H1 (cell line): ENCODE results near the gene CACNA1D. TPM values are rescaled to one million over a fixed set of nuclear protein-coding genes. Genes with fewer than 3 reads are reported as not detected.

Experiments
- CTCF ChIA-PET: fragments of 300-600 bp; sonication (Branson Sonifier 250); formaldehyde crosslinking; loops from one replicate; lab custom pipeline; 2021; ENCODE audit not compliant: partially characterized antibody; lab: Charles Lee
- POLR2A ChIA-PET: fragments of 300-600 bp; sonication (Branson Sonifier 250); formaldehyde crosslinking; loops from one replicate; lab custom pipeline; 2021; ENCODE audit warnings: inconsistent platforms; ENCODE audit not compliant: partially characterized antibody; lab: Charles Lee
- DNase-seq, 2 experiments: peaks; one replicate each; pipeline versions ENCODE4 v3.0.0 to v3.0.0-alpha.2; 2010 to 2022; ENCODE audit warnings: low spot score in 2 of 2, low read depth in 1 of 2, mixed read lengths in 1 of 2
- FAIRE-seq: peaks from 2 replicates; lab custom pipeline; 2011; peaks lifted over from hg19 to GRCh38; lab: Jason Lieb, UNC
- H2AFZ ChIP-seq: 2 replicates; pipeline ENCODE4 v1.8.1; 2012; ENCODE audit warnings: low read length, inconsistent platforms
- H2AK5ac ChIP-seq: 2 replicates; pipeline ENCODE4 v1.6.1; 2013; ENCODE audit warnings: low read depth, low read length
- H2BK120ac ChIP-seq: replicated peaks from 2 replicates; pipeline ENCODE3; 2013; ENCODE audit warnings: low read depth, low read length, inconsistent platforms
- H2BK12ac ChIP-seq: 2 replicates; pipeline ENCODE4 v1.6.1; 2013; ENCODE audit warnings: low read depth, low read length
- H2BK15ac ChIP-seq: 2 replicates; pipeline ENCODE4 v1.6.1; 2013; ENCODE audit warnings: low read length
- H2BK20ac ChIP-seq: 2 replicates; pipeline ENCODE4 v1.6.1; 2013; ENCODE audit warnings: low read length
- H2BK5ac ChIP-seq: 2 replicates; pipeline ENCODE4 v1.6.1; 2013; ENCODE audit warnings: low read depth, low read length
- H3K14ac ChIP-seq: 2 replicates; pipeline ENCODE4 v1.6.1; 2013; ENCODE audit warnings: inconsistent platforms; ENCODE audit not compliant: insufficient read length
- H3K18ac ChIP-seq: 2 replicates; pipeline ENCODE4 v1.6.1; 2013; ENCODE audit warnings: low read length; ENCODE audit errors: extremely low read depth
- H3K23ac ChIP-seq: 2 replicates; pipeline ENCODE4 v1.6.1; 2013; ENCODE audit warnings: inconsistent platforms; ENCODE audit not compliant: insufficient read length
- H3K23me2 ChIP-seq: 2 replicates; pipeline ENCODE4 v1.6.1; 2013; ENCODE audit warnings: low read depth, low read length
- H3K27ac ChIP-seq: 2 replicates; pipeline ENCODE4 v1.6.1; 2011; ENCODE audit warnings: low read depth, low read length, inconsistent platforms
- H3K27me3 ChIP-seq, 4 experiments: replicated peaks in 1 of 4; 1 replicate in 1 of 4; 2 replicates in 3 of 4; pipeline versions ENCODE4 v1.6.1 to v1.8.1; 2011 to 2013; ENCODE audit warnings: low read length in 3 of 4, mild to moderate bottlenecking in 3 of 4, inconsistent platforms in 2 of 4, mixed read lengths in 2 of 4, moderate library complexity in 1 of 4; ENCODE audit not compliant: control insufficient read depth in 3 of 4, insufficient read depth in 3 of 4; ENCODE audit errors: extremely low read depth in 1 of 4
- H3K36me3 ChIP-seq, 4 experiments: 2 replicates each; pipeline versions ENCODE4 v1.6.1 to v1.8.1; 2011 to 2013; ENCODE audit warnings: mild to moderate bottlenecking in 4 of 4, low read length in 3 of 4, moderate library complexity in 2 of 4, control low read depth in 1 of 4, inconsistent platforms in 1 of 4; ENCODE audit not compliant: insufficient read depth in 4 of 4, control insufficient read depth in 2 of 4
- H3K4ac ChIP-seq: replicated peaks from 2 replicates; pipeline ENCODE3; 2013; ENCODE audit warnings: low read length, low read depth, mixed read lengths, inconsistent platforms; ENCODE audit not compliant: insufficient read length
- H3K4me1 ChIP-seq, 4 experiments: replicated peaks in 1 of 4; 1 replicate in 1 of 4; 2 replicates in 3 of 4; pipeline versions ENCODE4 v1.6.1 to v1.8.1; 2011 to 2013; ENCODE audit warnings: low read length in 3 of 4, inconsistent platforms in 2 of 4, mixed read lengths in 1 of 4; ENCODE audit not compliant: insufficient read depth in 4 of 4, control insufficient read depth in 3 of 4
- H3K4me2 ChIP-seq, 2 experiments: 2 replicates each; pipeline versions ENCODE4 v1.6.1 to v1.8.1; 2011 to 2013; ENCODE audit warnings: low read depth in 2 of 2, low read length in 2 of 2, control low read depth in 1 of 2, inconsistent platforms in 1 of 2, mild to moderate bottlenecking in 1 of 2; ENCODE audit not compliant: insufficient read depth in 1 of 2
- H3K4me3 ChIP-seq, 4 experiments: fragments of 200-600, 300-600 bp in 1 of 4; sonication (generic), shearing (Covaris generic), sonication (Bioruptor Twin) in 1 of 4; 2 replicates each; pipeline versions ENCODE4 v1.5.1 to v1.8.1; 2011 to 2016; ENCODE audit warnings: low read length in 4 of 4, low read depth in 3 of 4, control low read depth in 2 of 4, inconsistent platforms in 2 of 4, mild to moderate bottlenecking in 2 of 4, mixed read lengths in 1 of 4, moderate library complexity in 1 of 4; ENCODE audit not compliant: insufficient read depth in 2 of 4; ENCODE audit errors: extremely low read depth in 1 of 4
- H3K56ac ChIP-seq: replicated peaks from 2 replicates; pipeline ENCODE3; 2013; ENCODE audit warnings: low read depth, mild to moderate bottlenecking, mixed read lengths, low read length, inconsistent platforms; ENCODE audit not compliant: insufficient read length
- H3K79me1 ChIP-seq: 2 replicates; pipeline ENCODE4 v1.6.1; 2013; ENCODE audit warnings: low read depth, low read length, control low read depth
- H3K79me2 ChIP-seq, 2 experiments: 2 replicates each; pipeline versions ENCODE4 v1.6.1 to v1.8.1; 2012 to 2013; ENCODE audit warnings: low read length in 2 of 2, mild to moderate bottlenecking in 2 of 2, inconsistent platforms in 1 of 2; ENCODE audit not compliant: insufficient read depth in 2 of 2, control insufficient read depth in 1 of 2
- H3K9ac ChIP-seq, 4 experiments: replicated peaks in 1 of 4; 1 replicate in 1 of 4; 2 replicates in 3 of 4; pipeline versions ENCODE4 v1.6.1 to v1.8.1; 2011 to 2013; ENCODE audit warnings: low read depth in 3 of 4, low read length in 3 of 4, control low read depth in 2 of 4, mild to moderate bottlenecking in 2 of 4, moderate library complexity in 2 of 4, inconsistent platforms in 1 of 4; ENCODE audit errors: extremely low read depth in 1 of 4
- H3K9me3 ChIP-seq, 2 experiments: 2 replicates each; pipeline versions ENCODE4 v1.6.1 to v1.8.1; 2012 to 2013; ENCODE audit warnings: mild to moderate bottlenecking in 2 of 2, moderate library complexity in 2 of 2, control low read depth in 1 of 2, inconsistent platforms in 1 of 2, low read depth in 1 of 2, low read length in 1 of 2, mixed read lengths in 1 of 2; ENCODE audit not compliant: insufficient read depth in 2 of 2
- H4K20me1 ChIP-seq, 2 experiments: replicated peaks in 1 of 2; 2 replicates each; pipeline versions ENCODE3 to v1.8.1; 2011 to 2013; ENCODE audit warnings: inconsistent platforms in 2 of 2, low read length in 2 of 2, mild to moderate bottlenecking in 1 of 2; ENCODE audit not compliant: insufficient read depth in 2 of 2, control insufficient read depth in 1 of 2
- H4K5ac ChIP-seq: 2 replicates; pipeline ENCODE4 v1.6.1; 2013; ENCODE audit warnings: low read length, low read depth, mixed read lengths, inconsistent platforms; ENCODE audit not compliant: insufficient read length
- H4K8ac ChIP-seq: 2 replicates; pipeline ENCODE4 v1.8.0; 2013; ENCODE audit warnings: mild to moderate bottlenecking, moderate library complexity, low read length, inconsistent platforms; ENCODE audit not compliant: insufficient read depth; ENCODE audit errors: extremely low read depth
- H4K91ac ChIP-seq: replicated peaks from 2 replicates; pipeline ENCODE3; 2013; ENCODE audit warnings: low read length, mixed read lengths, inconsistent platforms; ENCODE audit not compliant: insufficient read length
- CREB1 ChIP-seq: IDR thresholded peaks from 2 replicates; pipeline ENCODE4 v1.6.1; 2012; ENCODE audit warnings: inconsistent platforms
- CTCF ChIP-seq, 3 experiments: IDR thresholded peaks; 1 replicate in 2 of 3; 2 replicates in 1 of 3; pipeline versions ENCODE4 v1.5.1 to v1.6.1; 2011; ENCODE audit warnings: low read length in 3 of 3, mild to moderate bottlenecking in 3 of 3, inconsistent platforms in 2 of 3, low read depth in 1 of 3, moderate library complexity in 1 of 3; ENCODE audit not compliant: insufficient read depth in 1 of 3; ENCODE audit errors: control extremely low read depth in 1 of 3
- EP300 ChIP-seq, 2 experiments: IDR thresholded peaks; 1 replicate in 1 of 2; 2 replicates in 1 of 2; pipeline ENCODE4 v1.6.1; 2011 to 2012; ENCODE audit warnings: low read depth in 2 of 2, low read length in 2 of 2, mild to moderate bottlenecking in 2 of 2, borderline replicate concordance in 1 of 2, inconsistent platforms in 1 of 2, moderate library complexity in 1 of 2
- GTF2F1 ChIP-seq: IDR thresholded peaks from 2 replicates; pipeline ENCODE4 v1.6.1; 2012; ENCODE audit warnings: low read depth, low read length, improper control_type of control experiment, borderline replicate concordance
- JUN ChIP-seq: IDR thresholded peaks from 2 replicates; pipeline ENCODE4 v1.6.1; 2011; ENCODE audit warnings: low read depth, mild to moderate bottlenecking, improper control_type of control experiment, low read length
- MAFK ChIP-seq: IDR thresholded peaks from 2 replicates; pipeline ENCODE4 v1.6.1; 2012; ENCODE audit warnings: low read depth, mild to moderate bottlenecking, improper control_type of control experiment, low read length
- RNF2 ChIP-seq: fragments of 200-900, 300-1000 bp; sonication (generic); IDR thresholded peaks from 2 replicates; pipeline ENCODE4 v1.7.1; 2016; ENCODE audit warnings: borderline replicate concordance, low read depth, mild to moderate bottlenecking, antibody characterized with exemption, low read length; ENCODE audit not compliant: poor library complexity, severe bottlenecking; ENCODE audit errors: missing control alignments
- SAP30 ChIP-seq: fragments of 300-600 bp; sonication (generic); IDR thresholded peaks from 2 replicates; pipeline ENCODE4 v1.7.1; 2012; ENCODE audit warnings: low read length, moderate library complexity, mild to moderate bottlenecking, inconsistent platforms; ENCODE audit not compliant: insufficient read depth, insufficient replicate concordance
- SP1 ChIP-seq: IDR thresholded peaks from 2 replicates; pipeline ENCODE4 v1.6.1; 2011; ENCODE audit warnings: low read depth, low read length
- WGBS, 2 experiments: shearing (Covaris generic) in 1 of 2; methylation state at CpG; one replicate each; pipeline versions ENCODE4 v1.1.6 to v1.1.7; 2013 to 2015; ENCODE audit warnings: low lambda C conversion rate in 2 of 2, mixed read lengths in 2 of 2, inconsistent platforms in 1 of 2, low coverage in 1 of 2, missing lambda C conversion rate in 1 of 2; ENCODE audit not compliant: insufficient replicate concordance in 2 of 2, insufficient coverage in 1 of 2, insufficient read length in 1 of 2; ENCODE audit errors: extremely low coverage in 1 of 2, missing lambda C conversion rate in 1 of 2; 5-methylcytosine and 5-hydroxymethylcytosine counted together
- polyA plus RNA-seq, 7 experiments: library from polyadenylated mRNA; depleted of rRNA in 3 of 7; stranded (reverse) in 5 of 7; unstranded in 2 of 7; fragments of >200 nt in 5 of 7; fragments of 200-250 nt in 2 of 7; gene quantifications; 1 replicate in 5 of 7; 2 replicates in 1 of 7; 4 replicates in 1 of 7; pipeline versions ENCODE4 v1.2.1 to v1.2.3, GENCODE V29; 2011 to 2013; ENCODE audit warnings: missing spikeins in 2 of 7, mixed read lengths in 2 of 7
- total RNA-seq: library from RNA; stranded (reverse); fragmentation: NEBNext Ultra II Directional; extraction: Animal tissue kit (Norgen Biotek cat#: 25700); gene quantifications from 2 replicates; pipeline ENCODE4 v1.2.1, GENCODE V29; 2021
- TF ChIP-seq, protein P1 (sequence below): IDR thresholded peaks from 2 replicates; pipeline ENCODE4 v1.6.1; 2011; ENCODE audit warnings: low read depth, mild to moderate bottlenecking, low read length; ENCODE audit not compliant: insufficient read depth

The CACNA1D gene
- total and polyA plus RNA-seq, 2 of the 8 experiments (the other 6 are each of a cell fraction or from before 2014, with no cell fraction given), result 2.0 to 2.9 TPM

- H2BK5ac ChIP-seq, result no peak overlapping the region
- FAIRE-seq (no peak), DNase-seq (peak in 1 of 2 experiments; percentile 3)
- no peak overlapping the region for H3K4me2 ChIP-seq
- no peak overlapping the region for H3K4me3 ChIP-seq
- no peak overlapping the region for H4K8ac ChIP-seq
- no peaks in the 10 kb centered on the region for H3K9me3 ChIP-seq
- no peak overlapping the region for H2BK12ac ChIP-seq
- no peak overlapping the region for H4K5ac ChIP-seq
- no peaks in the 10 kb centered on the region for H3K79me1 ChIP-seq
- H4K20me1 ChIP-seq, result no peaks in the 10 kb centered on the region
- 96% methylated on average over 2 of the region's 2 CpGs; no CpG with 5 or more reads in 1 of the 2 experiments for WGBS, 2 experiments
- H3K27me3 ChIP-seq, result no peaks in the 10 kb centered on the region
- no peak overlapping the region for H3K4ac ChIP-seq
- H2AK5ac ChIP-seq, result no peak overlapping the region
- no peak overlapping the region for H3K23ac ChIP-seq
- H2BK15ac ChIP-seq, result no peak overlapping the region
- no peak overlapping the region for H2AFZ ChIP-seq
- no peak overlapping the region for H2BK20ac ChIP-seq
- H3K4me1 ChIP-seq, result peaks cover 0 to 3% (median 0%) of the 10 kb centered on the region in 4 experiments; a peak in 1 of 7 replicates
- POLR2A ChIA-PET, result no interaction called here
- H3K18ac ChIP-seq, result no peak overlapping the region
- no peaks in the 10 kb centered on the region for H3K23me2 ChIP-seq
- no peak overlapping the region for H3K9ac ChIP-seq
- no peak overlapping the region for H4K91ac ChIP-seq
- CTCF ChIA-PET, result interaction anchor here (1.7 to 2.5 kb wide), 4 partner anchors 8 to 22 kb away, joined by 4 to 18 read pairs (median 10); no protein-coding TSS in a partner anchor
- no peaks in the 10 kb centered on the region for H3K36me3 ChIP-seq
- no peak overlapping the region for H2BK120ac ChIP-seq
- H3K27ac ChIP-seq, result no peak overlapping the region
- no peak overlapping the region for H3K14ac ChIP-seq
- H3K79me2 ChIP-seq, result no peaks in the 10 kb centered on the region
- no peak overlapping the region for H3K56ac ChIP-seq
- no peak for TF ChIP-seq SAP30
- TF ChIP-seq, protein P1, sequence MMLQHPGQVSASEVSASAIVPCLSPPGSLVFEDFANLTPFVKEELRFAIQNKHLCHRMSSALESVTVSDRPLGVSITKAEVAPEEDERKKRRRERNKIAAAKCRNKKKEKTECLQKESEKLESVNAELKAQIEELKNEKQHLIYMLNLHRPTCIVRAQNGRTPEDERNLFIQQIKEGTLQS, result no peak
- no peak for TF ChIP-seq CTCF (IDR thresholded peaks at IDR 0.05; ENCODE audit: control extremely low read depth in 1 of 3, insufficient read depth in 1 of 3, low read depth in 1 of 3, low read length in 3 of 3)
- TF ChIP-seq GTF2F1, result no peak
- no peak for TF ChIP-seq JUN
- TF ChIP-seq RNF2, result no peak
- TF ChIP-seq EP300 (IDR thresholded peaks at IDR 0.05; ENCODE audit: borderline replicate concordance in 1 of 2, low read depth in 2 of 2, low read length in 2 of 2), result no peak
- TF ChIP-seq CREB1, result no peak
- no peak for TF ChIP-seq MAFK
- TF ChIP-seq SP1, result no peak
Measured at GRCh38 chr3:53691349-53691748, 196.9 kb downstream of the CACNA1D start.
